GM23248 (cell line): ENCODE data around the gene NRP1. TPM values are rescaled to one million over a fixed set of nuclear protein-coding genes. Genes with fewer than 3 reads are reported as not detected.
"Not testable (repeated sequence)": the region's sequence is repeated elsewhere in the genome, so short reads cannot be mapped to it uniquely, and the experiment has no call there.

Experiments
- DNase-seq: peaks from one replicate; pipeline ENCODE4 v3.0.0-alpha.2; 2015
- H2AFZ ChIP-seq: fragments of 200-600 bp; sonication (generic); 2 replicates; pipeline ENCODE4 v1.6.1; 2016; ENCODE audit warnings: antibody characterized with exemption
- H3F3A ChIP-seq: fragments of 200-600 bp; sonication (generic); 2 replicates; pipeline ENCODE4 v1.6.1; 2016; ENCODE audit warnings: mild to moderate bottlenecking, antibody characterized with exemption, mixed run types; ENCODE audit not compliant: insufficient read depth
- H3K27ac ChIP-seq: fragments of 200-600 bp; sonication (generic); 2 replicates; pipeline ENCODE4 v1.5.1; 2016; ENCODE audit warnings: mild to moderate bottlenecking
- H3K27me3 ChIP-seq: fragments of 200-600 bp; sonication (generic); replicated peaks from 2 replicates; pipeline ENCODE4 v1.6.1; 2016; ENCODE audit warnings: mild to moderate bottlenecking; ENCODE audit not compliant: insufficient read depth
- H3K36me3 ChIP-seq: fragments of 200-600 bp; sonication (generic); 2 replicates; pipeline ENCODE4 v1.6.1; 2016; ENCODE audit warnings: low read depth, mild to moderate bottlenecking
- H3K4me1 ChIP-seq: fragments of 200-600 bp; sonication (generic); 2 replicates; pipeline ENCODE4 v1.6.1; 2016; ENCODE audit warnings: mild to moderate bottlenecking; ENCODE audit not compliant: insufficient read depth
- H3K4me2 ChIP-seq: fragments of 200-600 bp; sonication (generic); one replicate; pipeline ENCODE4 v1.6.1; 2016; ENCODE audit warnings: mild to moderate bottlenecking; ENCODE audit not compliant: unreplicated experiment
- H3K4me3 ChIP-seq: fragments of 200-600 bp; sonication (generic); 2 replicates; pipeline ENCODE4 v1.5.1; 2016; ENCODE audit warnings: mild to moderate bottlenecking
- H3K79me2 ChIP-seq: fragments of 200-600 bp; sonication (generic); 2 replicates; pipeline ENCODE4 v1.6.1; 2016; ENCODE audit warnings: mild to moderate bottlenecking; ENCODE audit not compliant: insufficient read depth
- H3K9ac ChIP-seq: fragments of 200-600 bp; sonication (generic); 2 replicates; pipeline ENCODE4 v1.6.1; 2016; ENCODE audit warnings: mild to moderate bottlenecking
- H3K9me2 ChIP-seq: fragments of 200-600 bp; sonication (generic); 2 replicates; pipeline ENCODE4 v1.6.1; 2016; ENCODE audit warnings: mixed run types, mild to moderate bottlenecking, moderate library complexity; ENCODE audit not compliant: insufficient read depth
- H3K9me3 ChIP-seq: fragments of 200-600 bp; sonication (generic); one replicate; pipeline ENCODE4 v1.6.1; 2017; ENCODE audit warnings: low read depth
- H4K20me1 ChIP-seq: fragments of 200-600 bp; sonication (generic); 2 replicates; pipeline ENCODE4 v1.6.0; 2016; ENCODE audit not compliant: insufficient read depth
- EZH2 ChIP-seq: fragments of 200-600 bp; sonication (generic); IDR thresholded peaks from 2 replicates; pipeline ENCODE4 v1.6.1; 2018; ENCODE audit warnings: antibody characterized with exemption, mild to moderate bottlenecking; ENCODE audit not compliant: insufficient read depth, poor library complexity, severe bottlenecking
- EZH2phosphoT487 ChIP-seq: fragments of 200-600 bp; sonication (generic); IDR thresholded peaks from 2 replicates; pipeline ENCODE4 v1.6.1; 2018; ENCODE audit warnings: antibody characterized with exemption, moderate library complexity, mild to moderate bottlenecking, low read depth; ENCODE audit not compliant: insufficient read depth
- WGBS, 2 experiments: methylation state at CpG; one replicate each; pipeline ENCODE4 v1.1.6; 2015 to 2017; ENCODE audit warnings: low lambda C conversion rate in 2 of 2, low coverage in 1 of 2; ENCODE audit errors: missing lambda C conversion rate in 2 of 2; 5-methylcytosine and 5-hydroxymethylcytosine counted together
- in situ Hi-C: fragments of 300-500 bp; cut with MboI; formaldehyde crosslinking; loops from 2 replicates; pipeline ENCODE4 v1.15.0; 2020
- polyA plus RNA-seq: library from polyadenylated mRNA; unstranded; fragments of >200 nt; fragmentation: Nextera tagmentation; extraction: Ambion mirVana; gene quantifications from 2 replicates; pipeline ENCODE4 v1.2.1, GENCODE V29; 2016
- total RNA-seq: library from RNA; depleted of rRNA; stranded (reverse); fragments of >200 nt; shearing (Covaris generic); gene quantifications from 2 replicates; pipeline ENCODE4 v1.2.3, GENCODE V29; 2014

The NRP1 gene
- total and polyA plus RNA-seq, 2 experiments from 2014 or later = 152 to 175 TPM

DNA sequence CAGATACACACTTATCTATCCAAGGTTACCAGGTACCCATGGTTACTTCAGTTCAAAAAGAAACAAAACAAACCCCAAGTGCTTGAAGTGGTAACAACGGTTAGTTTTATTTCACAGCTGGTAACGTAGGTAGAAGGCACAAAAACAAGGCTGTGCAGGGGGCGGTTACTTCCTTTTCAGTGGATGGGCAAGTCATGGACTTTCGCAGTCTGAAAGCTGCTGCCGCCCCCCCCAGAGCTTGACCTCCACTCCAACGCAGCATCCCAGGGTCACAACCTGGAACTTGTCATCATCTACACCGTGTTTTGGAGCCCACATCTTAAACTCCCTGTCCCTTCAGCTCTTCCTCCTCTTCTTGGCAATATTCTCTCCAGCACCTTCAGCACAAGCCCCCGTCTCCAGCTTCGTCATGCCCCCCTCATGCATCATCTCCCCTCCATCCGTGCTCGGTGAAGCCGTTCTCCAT, 195.3 kb downstream of the NRP1 start:
- Histone ChIP-seq H3K9me2 (no peaks in the 10 kb centered on the region), H2AFZ (no peak overlapping the region), H3K36me3 (no peaks in the 10 kb centered on the region), H3K4me3 (no peak overlapping the region), H3K9me3 (no peaks in the 10 kb centered on the region), H3K79me2 (no peaks in the 10 kb centered on the region), H3K9ac (no peak overlapping the region), H3K27me3 (no peaks in the 10 kb centered on the region), H3K4me2 (no peak overlapping the region), H3K27ac (no peak overlapping the region), H3K4me1 (peaks cover 39% of the 10 kb centered on the region), H3F3A (peaks cover 32% of the 10 kb centered on the region; the same call in 1 of the 2 replicates), H4K20me1 (no peaks in the 10 kb centered on the region)
- in situ Hi-C loops = no loop called here
- no peak for TF ChIP-seq EZH2phosphoT487
- TF ChIP-seq EZH2 = no peak
- WGBS, 2 experiments = 84 to 86% methylated on average over 12 of the region's 12 CpGs
- no peak for DNase-seq

DNA sequence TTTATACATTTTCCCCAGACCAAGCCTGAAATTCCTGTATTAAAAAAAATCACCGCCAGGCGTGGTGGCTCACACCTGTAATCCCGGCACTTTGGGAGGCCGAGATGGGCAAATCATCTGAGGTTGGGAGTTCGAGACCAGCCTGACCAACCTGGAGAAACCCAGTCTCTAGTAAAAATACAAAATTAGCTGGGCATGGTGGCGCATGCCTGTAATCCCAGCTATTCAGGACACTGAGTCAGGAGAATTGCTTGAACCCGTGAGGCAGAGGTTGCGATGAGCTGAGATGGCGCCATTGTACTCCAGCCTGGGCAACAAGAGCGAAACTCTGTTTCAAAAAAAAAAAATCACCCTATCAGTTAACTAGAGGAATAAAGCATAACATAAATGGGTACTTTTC, 195.8 kb downstream of the NRP1 start:
- H3K27ac ChIP-seq, H2AFZ ChIP-seq, H3K4me2 ChIP-seq, H3K4me3 ChIP-seq, H3K9ac ChIP-seq, H3K9me2 ChIP-seq, H3K79me2 ChIP-seq, H3K27me3 ChIP-seq, H3K9me3 ChIP-seq, in situ Hi-C loops, DNase-seq, H3K36me3 ChIP-seq, H4K20me1 ChIP-seq: not testable (repeated sequence)
- H3K4me1 ChIP-seq = peaks cover 42% of the 10 kb centered on the region
- WGBS, 2 experiments = 87 to 88% methylated on average over 10 of the region's 10 CpGs
- H3F3A ChIP-seq = peaks cover 32% of the 10 kb centered on the region; the same call in 1 of the 2 replicates

DNA sequence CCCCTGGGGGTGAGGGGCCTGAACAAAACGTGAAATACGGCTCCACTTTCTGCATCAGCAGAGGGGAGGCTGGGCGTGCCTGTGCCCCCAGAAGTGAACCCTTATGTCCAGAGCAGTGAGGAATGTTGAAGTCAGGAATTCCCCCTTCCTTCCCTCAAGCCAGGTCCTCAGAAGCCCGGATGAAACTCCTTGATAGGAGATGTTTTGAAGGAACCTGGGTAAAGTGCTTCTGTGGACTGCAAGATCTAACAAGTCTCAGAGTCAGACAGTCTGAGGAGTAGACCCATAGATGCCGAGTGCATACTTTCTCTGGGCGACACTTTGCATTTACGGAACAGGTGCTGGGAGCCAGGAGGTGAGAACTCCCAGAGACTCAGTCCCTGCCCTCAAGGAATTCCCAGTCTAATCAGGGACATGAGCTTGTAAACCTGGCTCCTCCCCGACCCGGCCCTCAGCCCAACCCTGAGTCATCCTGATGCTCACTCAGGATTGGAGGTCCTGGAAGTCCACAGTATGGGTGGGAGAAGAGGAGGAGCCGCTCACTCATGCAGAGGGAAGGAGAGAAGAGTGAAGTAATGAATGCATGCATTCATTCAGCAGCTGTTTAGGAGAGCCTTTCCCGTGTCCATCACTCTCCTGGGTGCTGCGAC, 197.0 kb downstream of the NRP1 start:
- DNase-seq = no peak
- peak overlapping the region; percentile 31 for H3K4me2 ChIP-seq
- H3K9me2 ChIP-seq = no peaks in the 10 kb centered on the region
- no peaks in the 10 kb centered on the region for H4K20me1 ChIP-seq
- peak overlapping the region; percentile 58 for H3K27ac ChIP-seq
- peaks cover 36% of the 10 kb centered on the region for H3K4me1 ChIP-seq
- no peaks in the 10 kb centered on the region for H3K9me3 ChIP-seq
- no peaks in the 10 kb centered on the region for H3K27me3 ChIP-seq
- no peak overlapping the region for H2AFZ ChIP-seq
- H3K9ac ChIP-seq = no peak overlapping the region
- WGBS, 2 experiments = 97 to 98% methylated on average over 12 of the region's 12 CpGs
- no peak overlapping the region for H3K4me3 ChIP-seq
- H3F3A ChIP-seq = peaks cover 29% of the 10 kb centered on the region; the same call in 1 of the 2 replicates
- in situ Hi-C loops = no loop called here
- no peaks in the 10 kb centered on the region for H3K36me3 ChIP-seq
- TF ChIP-seq EZH2phosphoT487 = no peak
- no peak for TF ChIP-seq EZH2
- no peaks in the 10 kb centered on the region for H3K79me2 ChIP-seq

DNA sequence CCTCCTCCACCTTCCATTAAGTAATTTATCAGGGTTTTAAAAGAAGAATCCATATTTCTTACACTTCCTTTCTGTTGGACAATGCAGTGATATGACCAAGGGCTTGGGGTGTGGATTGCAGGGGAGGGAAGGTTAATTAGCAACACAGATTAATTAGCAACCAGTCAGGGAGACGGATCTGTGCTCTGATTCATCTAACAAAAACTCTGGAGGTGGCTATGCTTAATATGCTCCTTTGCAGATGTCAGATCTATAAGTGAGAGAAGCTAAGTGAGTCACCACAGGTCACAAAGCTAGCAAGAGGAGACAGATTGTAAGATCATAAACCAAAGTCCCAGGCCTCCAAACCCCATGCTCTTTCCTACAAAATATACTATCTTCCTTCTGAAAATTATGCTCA, 197.7 kb downstream of the NRP1 start:
- Histone ChIP-seq H3K9me2 (no peaks in the 10 kb centered on the region), H3K27me3 (no peaks in the 10 kb centered on the region), H3F3A (peaks cover 22% of the 10 kb centered on the region; the same call in 1 of the 2 replicates), H2AFZ (no peak overlapping the region), H3K9ac (no peak overlapping the region), H3K4me1 (peaks cover 31% of the 10 kb centered on the region), H3K36me3 (no peaks in the 10 kb centered on the region), H3K27ac (peak overlapping the region; percentile 58), H3K4me3 (no peak overlapping the region), H3K4me2 (peak overlapping the region; percentile 31), H3K79me2 (no peaks in the 10 kb centered on the region), H3K9me3 (no peaks in the 10 kb centered on the region), H4K20me1 (no peaks in the 10 kb centered on the region)
- DNase-seq = peak; percentile 83
- in situ Hi-C loops = no loop called here
- WGBS, 2 experiments = 0 to 6% methylated on average over 1 of the region's 1 CpG
- TF ChIP-seq EZH2 (no peak), EZH2phosphoT487 (no peak)

DNA sequence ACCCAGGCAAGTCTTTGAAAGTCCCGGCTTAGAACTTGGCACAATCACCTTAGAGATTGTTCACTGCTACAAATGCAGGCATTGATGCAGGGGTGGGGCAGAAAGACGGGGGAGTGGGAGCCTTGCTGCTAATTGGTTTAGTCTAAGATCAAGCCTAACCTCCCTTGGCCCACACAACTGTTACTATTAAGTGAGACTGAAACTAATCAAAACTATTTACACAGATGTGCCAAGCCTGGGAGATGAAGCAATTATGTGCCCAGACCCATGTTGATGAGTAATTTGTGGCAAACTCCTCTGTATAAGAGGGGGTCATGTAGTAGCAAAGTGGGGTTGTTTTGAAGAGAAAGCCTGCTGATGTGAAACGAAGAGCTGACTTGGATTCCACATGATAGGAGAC, 198.2 kb downstream of the NRP1 start:
- in situ Hi-C loops = no loop called here
- no peak overlapping the region for H2AFZ ChIP-seq
- peaks cover 31% of the 10 kb centered on the region for H3K4me1 ChIP-seq
- peak; percentile 78 for DNase-seq
- no peak overlapping the region for H3K4me3 ChIP-seq
- no peaks in the 10 kb centered on the region for H3K9me3 ChIP-seq
- H3K9me2 ChIP-seq = no peaks in the 10 kb centered on the region
- 5 to 13% methylated on average over 3 of the region's 3 CpGs for WGBS, 2 experiments
- no peak overlapping the region for H3K9ac ChIP-seq
- peaks cover 22% of the 10 kb centered on the region; the same call in 1 of the 2 replicates for H3F3A ChIP-seq
- no peaks in the 10 kb centered on the region for H3K36me3 ChIP-seq
- H3K27me3 ChIP-seq = no peaks in the 10 kb centered on the region
- no peaks in the 10 kb centered on the region for H3K79me2 ChIP-seq
- H4K20me1 ChIP-seq = no peaks in the 10 kb centered on the region
- H3K4me2 ChIP-seq = peak overlapping the region; percentile 31
- no peak for TF ChIP-seq EZH2
- no peak for TF ChIP-seq EZH2phosphoT487
- H3K27ac ChIP-seq = peak overlapping the region; percentile 58
